ENCODE results near the gene OR8G1. TPM values are rescaled to one million over a fixed set of nuclear protein-coding genes. Genes with fewer than 3 reads are reported as not detected.
A peak's percentile ranks its signal among the peaks of the same experiment; 100 is the strongest.

OR8G1 gene
- total and polyA plus RNA-seq, 9 of the 15 experiments (the other 6 are each of a cell fraction or from before 2014, with no cell fraction given) = 0.03 to 1.4 (median 0.51) TPM; not detected in 1

GRCh38 chr11:124207102-124207792, 33.6 kb upstream of the OR8G1 start (continued):
- peak in 1 of 2 experiments; percentile 88; a peak in 2 of 4 replicates for TF ChIP-seq HDAC1 (IDR thresholded peaks at IDR 0.05)
- TF ChIP-seq WHSC1 (IDR thresholded peaks at IDR 0.05; ENCODE audit: low read length) = no peak
- no peak; the same call in 1 of the 2 replicates for TF ChIP-seq ZNF274 (IDR thresholded peaks at IDR 0.05; ENCODE audit: borderline replicate concordance, low read depth, low read length)
- TF ChIP-seq, protein P1, sequence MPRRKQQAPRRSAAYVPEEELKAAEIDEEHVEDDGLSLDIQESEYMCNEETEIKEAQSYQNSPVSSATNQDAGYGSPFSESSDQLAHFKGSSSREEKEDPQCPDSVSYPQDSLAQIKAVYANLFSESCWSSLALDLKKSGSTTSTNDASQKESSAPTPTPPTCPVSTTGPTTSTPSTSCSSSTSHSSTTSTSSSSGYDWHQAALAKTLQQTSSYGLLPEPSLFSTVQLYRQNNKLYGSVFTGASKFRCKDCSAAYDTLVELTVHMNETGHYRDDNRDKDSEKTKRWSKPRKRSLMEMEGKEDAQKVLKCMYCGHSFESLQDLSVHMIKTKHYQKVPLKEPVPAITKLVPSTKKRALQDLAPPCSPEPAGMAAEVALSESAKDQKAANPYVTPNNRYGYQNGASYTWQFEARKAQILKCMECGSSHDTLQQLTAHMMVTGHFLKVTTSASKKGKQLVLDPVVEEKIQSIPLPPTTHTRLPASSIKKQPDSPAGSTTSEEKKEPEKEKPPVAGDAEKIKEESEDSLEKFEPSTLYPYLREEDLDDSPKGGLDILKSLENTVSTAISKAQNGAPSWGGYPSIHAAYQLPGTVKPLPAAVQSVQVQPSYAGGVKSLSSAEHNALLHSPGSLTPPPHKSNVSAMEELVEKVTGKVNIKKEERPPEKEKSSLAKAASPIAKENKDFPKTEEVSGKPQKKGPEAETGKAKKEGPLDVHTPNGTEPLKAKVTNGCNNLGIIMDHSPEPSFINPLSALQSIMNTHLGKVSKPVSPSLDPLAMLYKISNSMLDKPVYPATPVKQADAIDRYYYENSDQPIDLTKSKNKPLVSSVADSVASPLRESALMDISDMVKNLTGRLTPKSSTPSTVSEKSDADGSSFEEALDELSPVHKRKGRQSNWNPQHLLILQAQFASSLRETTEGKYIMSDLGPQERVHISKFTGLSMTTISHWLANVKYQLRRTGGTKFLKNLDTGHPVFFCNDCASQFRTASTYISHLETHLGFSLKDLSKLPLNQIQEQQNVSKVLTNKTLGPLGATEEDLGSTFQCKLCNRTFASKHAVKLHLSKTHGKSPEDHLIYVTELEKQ (CRISPR knock-in tag; IDR thresholded peaks at IDR 0.05) = 0 out of 2 replicates have a peak, but pooled peaks have one; percentile 54
- TF ChIP-seq MYC (IDR thresholded peaks at IDR 0.05; ENCODE audit: low read depth, low read length) = peak; percentile 85
- TF ChIP-seq MYC (CRISPR knock-in tag; IDR thresholded peaks at IDR 0.05; ENCODE audit: borderline replicate concordance, low read depth) = peak; percentile 67; the same call in 1 of the 2 replicates
- TF ChIP-seq DPF2 (IDR thresholded peaks at IDR 0.05) = peak; percentile 98
- TF ChIP-seq, protein P2, sequence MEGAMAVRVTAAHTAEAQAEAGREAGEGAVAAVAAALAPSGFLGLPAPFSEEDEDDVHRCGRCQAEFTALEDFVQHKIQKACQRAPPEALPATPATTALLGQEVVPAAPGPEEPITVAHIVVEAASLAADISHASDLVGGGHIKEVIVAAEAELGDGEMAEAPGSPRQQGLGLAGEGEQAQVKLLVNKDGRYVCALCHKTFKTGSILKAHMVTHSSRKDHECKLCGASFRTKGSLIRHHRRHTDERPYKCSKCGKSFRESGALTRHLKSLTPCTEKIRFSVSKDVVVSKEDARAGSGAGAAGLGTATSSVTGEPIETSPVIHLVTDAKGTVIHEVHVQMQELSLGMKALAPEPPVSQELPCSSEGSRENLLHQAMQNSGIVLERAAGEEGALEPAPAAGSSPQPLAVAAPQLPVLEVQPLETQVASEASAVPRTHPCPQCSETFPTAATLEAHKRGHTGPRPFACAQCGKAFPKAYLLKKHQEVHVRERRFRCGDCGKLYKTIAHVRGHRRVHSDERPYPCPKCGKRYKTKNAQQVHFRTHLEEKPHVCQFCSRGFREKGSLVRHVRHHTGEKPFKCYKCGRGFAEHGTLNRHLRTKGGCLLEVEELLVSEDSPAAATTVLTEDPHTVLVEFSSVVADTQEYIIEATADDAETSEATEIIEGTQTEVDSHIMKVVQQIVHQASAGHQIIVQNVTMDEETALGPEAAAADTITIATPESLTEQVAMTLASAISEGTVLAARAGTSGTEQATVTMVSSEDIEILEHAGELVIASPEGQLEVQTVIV (CRISPR knock-in tag; IDR thresholded peaks at IDR 0.05; ENCODE audit: borderline replicate concordance) = no peak
- TF ChIP-seq ADNP (tag; IDR thresholded peaks at IDR 0.05) = 0 out of 2 replicates have a peak, but pooled peaks have one; percentile 45
- no peak for TF ChIP-seq ZNF232 (CRISPR knock-in tag; IDR thresholded peaks at IDR 0.05)
- TF ChIP-seq DMBX1 (CRISPR knock-in tag; IDR thresholded peaks at IDR 0.05; ENCODE audit: borderline replicate concordance) = peak; percentile 85; the same call in 1 of the 2 replicates
- peak; percentile 84; the same call in 1 of the 2 replicates for TF ChIP-seq RNF2 (IDR thresholded peaks at IDR 0.05)
- no peak for TF ChIP-seq SMC3 (conservative IDR thresholded peaks at IDR 0.05; ENCODE audit: insufficient read depth, low read depth, low read length)
- TF ChIP-seq ZNF280A (IDR thresholded peaks at IDR 0.05; ENCODE audit: low read depth, partially characterized antibody) = no peak
- peak; percentile 91 for TF ChIP-seq NFRKB (IDR thresholded peaks at IDR 0.05; ENCODE audit: low read depth)
- 0 out of 2 replicates have a peak, but pooled peaks have one; percentile 31 for TF ChIP-seq GABPB1 (CRISPR knock-in tag; IDR thresholded peaks at IDR 0.05)
- TF ChIP-seq BACH1 (tag; IDR thresholded peaks at IDR 0.05) = peak; percentile 96
- TF ChIP-seq SP2 (IDR thresholded peaks at IDR 0.05; ENCODE audit: extremely low read depth, low read depth, low read length, poor library complexity, severe bottlenecking) = no peak
- TF ChIP-seq ATF7 (IDR thresholded peaks at IDR 0.05) = peak; percentile 89
- TF ChIP-seq MIER1 (IDR thresholded peaks at IDR 0.05; ENCODE audit: low read depth) = no peak

Data from K562 (cell line).